Vagina (tissue), 2 donors: ENCODE results near the gene PTGIS.

Source experiments
- POLR2A ChIP-seq, 2 donors: fragments of 450-650 bp; IDR thresholded peaks; one replicate each; pipeline ENCODE4 v1.6.1; 2017; ENCODE audit warnings: antibody characterized with exemption in 2 of 2, mild to moderate bottlenecking in 2 of 2, moderate library complexity in 2 of 2
- POLR2AphosphoS5 ChIP-seq, 2 donors: sonication (generic); formaldehyde crosslinking; IDR thresholded peaks; one replicate each; pipeline ENCODE4 v1.9.0; 2017; ENCODE audit warnings: antibody characterized with exemption in 2 of 2, mild to moderate bottlenecking in 2 of 2, low read depth in 1 of 2; ENCODE audit not compliant: insufficient read depth in 1 of 2
- TF ChIP-seq, protein P1 (sequence below), 3 experiments: fragments of 450-650 bp in 2 of 3; fragments of 200-600 bp in 1 of 3; sonication (generic) in 1 of 3; IDR thresholded peaks; one replicate each; pipeline ENCODE4 v1.5.1; 2017 to 2019; ENCODE audit warnings: antibody characterized with exemption in 3 of 3, mild to moderate bottlenecking in 2 of 3, moderate library complexity in 2 of 3

- TF ChIP-seq, protein P1, sequence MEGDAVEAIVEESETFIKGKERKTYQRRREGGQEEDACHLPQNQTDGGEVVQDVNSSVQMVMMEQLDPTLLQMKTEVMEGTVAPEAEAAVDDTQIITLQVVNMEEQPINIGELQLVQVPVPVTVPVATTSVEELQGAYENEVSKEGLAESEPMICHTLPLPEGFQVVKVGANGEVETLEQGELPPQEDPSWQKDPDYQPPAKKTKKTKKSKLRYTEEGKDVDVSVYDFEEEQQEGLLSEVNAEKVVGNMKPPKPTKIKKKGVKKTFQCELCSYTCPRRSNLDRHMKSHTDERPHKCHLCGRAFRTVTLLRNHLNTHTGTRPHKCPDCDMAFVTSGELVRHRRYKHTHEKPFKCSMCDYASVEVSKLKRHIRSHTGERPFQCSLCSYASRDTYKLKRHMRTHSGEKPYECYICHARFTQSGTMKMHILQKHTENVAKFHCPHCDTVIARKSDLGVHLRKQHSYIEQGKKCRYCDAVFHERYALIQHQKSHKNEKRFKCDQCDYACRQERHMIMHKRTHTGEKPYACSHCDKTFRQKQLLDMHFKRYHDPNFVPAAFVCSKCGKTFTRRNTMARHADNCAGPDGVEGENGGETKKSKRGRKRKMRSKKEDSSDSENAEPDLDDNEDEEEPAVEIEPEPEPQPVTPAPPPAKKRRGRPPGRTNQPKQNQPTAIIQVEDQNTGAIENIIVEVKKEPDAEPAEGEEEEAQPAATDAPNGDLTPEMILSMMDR (IDR thresholded peaks at IDR 0.05) = no peak
- TF ChIP-seq POLR2AphosphoS5 (IDR thresholded peaks at IDR 0.05; ENCODE audit: insufficient read depth in 1 of 2, low read depth in 1 of 2) (no peak), POLR2A (IDR thresholded peaks at IDR 0.05) (no peak)
Measured at GRCh38 chr20:49503176-49503575, 64.8 kb downstream of the PTGIS start.
